ENCODE results near the gene SLC15A1.

- no peak for TF ChIP-seq CTCF (IDR thresholded peaks at IDR 0.05)
- no peak for TF ChIP-seq POLR2A (IDR thresholded peaks at IDR 0.05)
Measured at GRCh38 chr13:98686270-98686669, 66.2 kb downstream of the SLC15A1 start.

Measured in uterus (tissue), 2 donors.